HG03432 (cell line): Measurements from ENCODE around the gene CALML5.
"Not testable (repeated sequence)": the region's sequence is repeated elsewhere in the genome, so short reads cannot be mapped to it uniquely, and the experiment has no call there.

ENCODE experiments used
- ATAC-seq: cut with Tn5 transposase; IDR thresholded peaks from one replicate; pipeline ENCODE4 v1.9.1; 2021; ENCODE audit warnings: mild to moderate bottlenecking, moderate library complexity; ENCODE audit not compliant: unreplicated experiment

CALML5 gene

GRCh38 chr10:5485948-5486852, 13.2 kb downstream of the CALML5 start:
- ATAC-seq, result no peak

- no peak for ATAC-seq
These were observed 14.1 kb downstream of the CALML5 start for GRCh38 chr10:5485290-5485689.

GRCh38 chr10:5484205-5484604, 15.2 kb downstream of the CALML5 start:
- ATAC-seq, result no peak

GRCh38 chr10:5482016-5482415, 17.4 kb downstream of the CALML5 start:
- no peak for ATAC-seq

- no peak for ATAC-seq
These were observed 18.2 kb downstream of the CALML5 start for GRCh38 chr10:5481121-5481520.

GRCh38 chr10:5480162-5480941, 19.0 kb downstream of the CALML5 start:
- ATAC-seq, result no peak

- ATAC-seq, result no peak
These were observed 19.7 kb downstream of the CALML5 start for GRCh38 chr10:5479481-5480161.

GRCh38 chr10:5478694-5479305, 20.6 kb downstream of the CALML5 start:
- ATAC-seq, result no peak

GRCh38 chr10:5477948-5478693, 21.2 kb downstream of the CALML5 start:
- no peak for ATAC-seq

- ATAC-seq, result no peak
These were observed 22.3 kb downstream of the CALML5 start for GRCh38 chr10:5476918-5477525.

- ATAC-seq, result not testable (repeated sequence)
These were observed 23.2 kb downstream of the CALML5 start for GRCh38 chr10:5475974-5476807.

GRCh38 chr10:5475088-5475487, 24.3 kb downstream of the CALML5 start:
- not testable (repeated sequence) for ATAC-seq

- not testable (repeated sequence) for ATAC-seq
These were observed 24.7 kb downstream of the CALML5 start for GRCh38 chr10:5474642-5475041.

GRCh38 chr10:5470062-5470751, 29.2 kb downstream of the CALML5 start:
- no peak for ATAC-seq

- ATAC-seq, result no peak
These were observed 29.9 kb downstream of the CALML5 start for GRCh38 chr10:5469353-5470061.

GRCh38 chr10:5468262-5469106, 30.9 kb downstream of the CALML5 start:
- no peak for ATAC-seq
